Smooth muscle cell (in vitro differentiated cells): ENCODE results near the gene HIPK3. TPM values are rescaled to one million over a fixed set of nuclear protein-coding genes. Genes with fewer than 3 reads are reported as not detected.
"Not testable (repeated sequence)": the region's sequence is repeated elsewhere in the genome, so short reads cannot be mapped to it uniquely, and the experiment has no call there.

ENCODE experiments used
- DNase-seq: peaks from one replicate; lab custom pipeline; 2025; ENCODE audit not compliant: unreplicated experiment; lab: John Stamatoyannopoulos, UW
- H2AFZ ChIP-seq: fragments of 200-600 bp; sonication (generic); 2 replicates; pipeline ENCODE4 v1.6.0; 2016; ENCODE audit warnings: antibody characterized with exemption, low read depth, mild to moderate bottlenecking
- H3F3A ChIP-seq: fragments of 200-600 bp; sonication (generic); 2 replicates; pipeline ENCODE4 v1.6.0; 2017; ENCODE audit warnings: antibody characterized with exemption, low read depth
- H3K27ac ChIP-seq: fragments of 200-600 bp; sonication (generic); 2 replicates; pipeline ENCODE4 v1.5.1; 2016; ENCODE audit warnings: low read depth, mild to moderate bottlenecking
- H3K27me3 ChIP-seq: fragments of 200-600 bp; sonication (generic); 2 replicates; pipeline ENCODE4 v1.6.1; 2016; ENCODE audit warnings: low read depth, mild to moderate bottlenecking
- H3K36me3 ChIP-seq: fragments of 200-600 bp; sonication (generic); 2 replicates; pipeline ENCODE4 v1.5.1; 2016; ENCODE audit warnings: low read depth
- H3K4me1 ChIP-seq: fragments of 200-600 bp; sonication (generic); 2 replicates; pipeline ENCODE4 v1.5.1; 2016; ENCODE audit warnings: low read depth
- H3K4me2 ChIP-seq: fragments of 200-600 bp; sonication (generic); 2 replicates; pipeline ENCODE4 v1.6.0; 2016; ENCODE audit warnings: mild to moderate bottlenecking
- H3K4me3 ChIP-seq: fragments of 200-600 bp; sonication (generic); 2 replicates; pipeline ENCODE4 v1.5.1; 2016; ENCODE audit warnings: mild to moderate bottlenecking
- H3K79me2 ChIP-seq: fragments of 200-600 bp; sonication (generic); 2 replicates; pipeline ENCODE4 v1.6.0; 2016; ENCODE audit warnings: low read depth, mild to moderate bottlenecking
- H3K9ac ChIP-seq: fragments of 200-600 bp; sonication (generic); 2 replicates; pipeline ENCODE4 v1.6.0; 2016; ENCODE audit warnings: low read depth
- H3K9me3 ChIP-seq: fragments of 200-600 bp; sonication (generic); replicated peaks from 2 replicates; pipeline ENCODE4 v1.5.1; 2016; ENCODE audit warnings: low read depth
- H4K20me1 ChIP-seq: fragments of 200-600 bp; sonication (generic); 2 replicates; pipeline ENCODE4 v1.6.0; 2016; ENCODE audit warnings: low read depth
- WGBS: methylation state at CpG from one replicate; pipeline ENCODE4 v1.1.7; 2016; ENCODE audit warnings: low lambda C conversion rate; 5-methylcytosine and 5-hydroxymethylcytosine counted together
- polyA plus RNA-seq: library from polyadenylated mRNA; unstranded; fragments of >200 nt; fragmentation: Nextera tagmentation; extraction: Ambion mirVana; gene quantifications from 2 replicates; pipeline ENCODE4 v1.2.1, GENCODE V29; 2016
- total RNA-seq: library from RNA; depleted of rRNA; stranded (reverse); fragments of >200 nt; gene quantifications from 2 replicates; pipeline ENCODE4 v1.2.3, GENCODE V29; 2014
- TF ChIP-seq, protein P1 (sequence below): fragments of 200-600 bp; sonication (generic); IDR thresholded peaks from 2 replicates; pipeline ENCODE4 v1.5.1; 2017; ENCODE audit warnings: borderline replicate concordance, mild to moderate bottlenecking, antibody characterized with exemption; ENCODE audit not compliant: insufficient read depth, poor library complexity, severe bottlenecking

HIPK3 gene
- total and polyA plus RNA-seq, 2 experiments from 2014 or later, result 15.3 to 80.0 TPM

DNA sequence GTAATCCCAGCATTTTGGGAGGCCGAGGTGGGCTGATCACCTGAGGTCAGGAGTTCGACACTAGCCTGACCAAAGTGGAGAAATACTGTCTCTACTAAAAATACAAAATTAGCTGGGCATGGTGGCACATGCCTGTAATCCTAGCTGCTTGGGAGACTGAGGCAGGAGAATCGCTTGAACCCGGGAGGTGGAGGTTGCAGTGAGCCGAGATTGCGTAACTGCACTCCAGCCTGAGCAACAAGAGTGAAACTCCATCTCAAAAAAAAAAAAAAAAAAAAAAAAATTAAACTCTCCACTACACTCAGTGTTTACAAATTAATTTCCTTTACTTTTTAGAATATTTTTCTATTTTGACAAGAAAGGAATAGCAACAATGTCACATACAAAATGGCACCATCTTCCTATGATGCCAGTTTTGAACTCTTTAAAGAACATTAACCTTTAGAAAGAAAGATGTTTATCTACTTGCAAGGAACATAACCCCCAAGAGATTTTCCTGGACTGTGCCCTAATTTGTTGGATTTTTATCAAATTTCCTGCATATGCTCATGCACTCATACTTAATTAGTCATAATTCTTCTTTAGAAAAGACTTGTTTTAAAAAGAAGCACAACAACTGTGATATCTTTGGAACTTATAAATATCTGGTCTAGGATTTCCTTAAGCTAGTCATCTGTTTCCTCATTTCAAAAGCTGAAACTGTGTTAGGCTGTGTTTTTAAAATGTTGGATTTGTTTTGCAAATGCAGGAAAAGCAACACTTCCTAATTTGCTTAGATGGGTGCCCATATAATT lies 22.6 kb upstream of the HIPK3 start:
- Histone ChIP-seq H3K4me1 (no peaks in the 10 kb centered on the region), H3K27ac (no peak overlapping the region), H3K36me3 (no peaks in the 10 kb centered on the region), H3K4me3 (no peak overlapping the region), H3K9me3 (no peaks in the 10 kb centered on the region), H2AFZ (no peak overlapping the region), H3K27me3 (no peaks in the 10 kb centered on the region), H4K20me1 (no peaks in the 10 kb centered on the region), H3F3A (peaks cover 4% of the 10 kb centered on the region), H3K4me2 (peak overlapping the region; percentile 33), H3K9ac (no peak overlapping the region), H3K79me2 (no peaks in the 10 kb centered on the region)
- TF ChIP-seq, protein P1, sequence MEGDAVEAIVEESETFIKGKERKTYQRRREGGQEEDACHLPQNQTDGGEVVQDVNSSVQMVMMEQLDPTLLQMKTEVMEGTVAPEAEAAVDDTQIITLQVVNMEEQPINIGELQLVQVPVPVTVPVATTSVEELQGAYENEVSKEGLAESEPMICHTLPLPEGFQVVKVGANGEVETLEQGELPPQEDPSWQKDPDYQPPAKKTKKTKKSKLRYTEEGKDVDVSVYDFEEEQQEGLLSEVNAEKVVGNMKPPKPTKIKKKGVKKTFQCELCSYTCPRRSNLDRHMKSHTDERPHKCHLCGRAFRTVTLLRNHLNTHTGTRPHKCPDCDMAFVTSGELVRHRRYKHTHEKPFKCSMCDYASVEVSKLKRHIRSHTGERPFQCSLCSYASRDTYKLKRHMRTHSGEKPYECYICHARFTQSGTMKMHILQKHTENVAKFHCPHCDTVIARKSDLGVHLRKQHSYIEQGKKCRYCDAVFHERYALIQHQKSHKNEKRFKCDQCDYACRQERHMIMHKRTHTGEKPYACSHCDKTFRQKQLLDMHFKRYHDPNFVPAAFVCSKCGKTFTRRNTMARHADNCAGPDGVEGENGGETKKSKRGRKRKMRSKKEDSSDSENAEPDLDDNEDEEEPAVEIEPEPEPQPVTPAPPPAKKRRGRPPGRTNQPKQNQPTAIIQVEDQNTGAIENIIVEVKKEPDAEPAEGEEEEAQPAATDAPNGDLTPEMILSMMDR, result no peak
- 96% methylated on average over 6 of the region's 6 CpGs for WGBS
- DNase-seq, result no peak

- Histone ChIP-seq H2AFZ (no peak overlapping the region), H4K20me1 (no peaks in the 10 kb centered on the region), H3K9ac (no peak overlapping the region), H3F3A (peaks cover 4% of the 10 kb centered on the region), H3K4me2 (no peak overlapping the region), H3K36me3 (no peaks in the 10 kb centered on the region), H3K27me3 (no peaks in the 10 kb centered on the region), H3K9me3 (no peaks in the 10 kb centered on the region), H3K4me1 (no peaks in the 10 kb centered on the region), H3K4me3 (no peak overlapping the region), H3K27ac (no peak overlapping the region), H3K79me2 (no peaks in the 10 kb centered on the region)
- 94% methylated on average over 6 of the region's 6 CpGs for WGBS
- no peak for DNase-seq
- TF ChIP-seq, protein P1, result no peak
Observed at GRCh38 chr11:33237039-33237597, 20.1 kb upstream of the HIPK3 start.

DNA sequence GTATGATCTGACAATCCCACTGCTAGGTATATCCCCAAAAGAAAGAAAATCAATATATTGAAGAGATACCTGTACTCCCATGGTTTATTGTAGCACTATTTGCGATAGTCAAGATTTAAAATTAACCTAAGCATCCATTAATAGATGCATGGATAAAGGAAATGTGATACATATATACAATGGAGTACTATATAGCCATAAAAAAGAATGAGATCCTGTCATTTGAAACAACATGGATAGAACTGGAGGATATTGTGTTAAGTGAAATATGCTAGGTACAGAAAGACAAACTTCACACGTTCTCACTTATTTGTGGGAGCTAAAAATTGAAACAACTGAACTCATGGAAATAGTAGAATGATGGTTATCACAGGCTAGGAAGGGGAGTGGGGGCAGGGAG lies 14.6 kb upstream of the HIPK3 start:
- H3K27me3 ChIP-seq, result no peaks in the 10 kb centered on the region
- H3K79me2 ChIP-seq, result no peaks in the 10 kb centered on the region
- no peaks in the 10 kb centered on the region for H3K9me3 ChIP-seq
- no peaks in the 10 kb centered on the region for H3F3A ChIP-seq
- no peak for DNase-seq
- no peaks in the 10 kb centered on the region for H3K4me1 ChIP-seq
- H4K20me1 ChIP-seq, result no peaks in the 10 kb centered on the region
- no peak overlapping the region for H3K27ac ChIP-seq
- H3K4me3 ChIP-seq, result no peak overlapping the region
- H3K4me2 ChIP-seq, result no peak overlapping the region
- H3K9ac ChIP-seq, result no peak overlapping the region
- no peaks in the 10 kb centered on the region for H3K36me3 ChIP-seq
- TF ChIP-seq, protein P1, result no peak
- no peak overlapping the region for H2AFZ ChIP-seq
- WGBS, result 88% methylated on average over 2 of the region's 2 CpGs

- H3K27me3 ChIP-seq, H4K20me1 ChIP-seq, H3K36me3 ChIP-seq, H2AFZ ChIP-seq, H3K4me2 ChIP-seq, H3K9me3 ChIP-seq, H3K27ac ChIP-seq, H3F3A ChIP-seq, H3K4me3 ChIP-seq, H3K4me1 ChIP-seq, H3K9ac ChIP-seq, DNase-seq, H3K79me2 ChIP-seq: not testable (repeated sequence)
- 97% methylated on average over 14 of the region's 35 CpGs for WGBS
Observed at GRCh38 chr11:33243654-33244053, 13.5 kb upstream of the HIPK3 start.
